Heart right ventricle (tissue), 16 donors: ENCODE results near the gene MUC4. TPM values are rescaled to one million over a fixed set of nuclear protein-coding genes. Genes with fewer than 3 reads are reported as not detected.

Experiments
- ATAC-seq, 8 donors: fragments of 200-7000 bp; cut with Tn5 transposase; one replicate each; pipeline ENCODE4 v1.9.1; 2020; ENCODE audit warnings: mild to moderate bottlenecking in 8 of 8, moderate library complexity in 8 of 8, moderate number of reproducible peaks in 1 of 8
- DNase-seq, 2 donors: peaks; one replicate each; pipeline ENCODE4 v3.0.0-alpha.2; 2020
- H3K27ac ChIP-seq, 10 donors: fragments of 200-600 bp; sonication (generic) in 2 of 10; one replicate each; pipeline versions ENCODE4 v1.5.0 to v1.8.0; 2020 to 2022; ENCODE audit warnings: mild to moderate bottlenecking in 3 of 10
- H3K27me3 ChIP-seq, 7 donors: fragments of 200-600 bp; one replicate each; pipeline ENCODE4 v1.8.0; 2021 to 2022; ENCODE audit warnings: mild to moderate bottlenecking in 2 of 7
- H3K36me3 ChIP-seq, 9 donors: fragments of 200-600 bp; sonication (generic) in 1 of 9; one replicate each; pipeline versions ENCODE4 v1.5.0 to v1.8.0; 2020 to 2022; ENCODE audit warnings: mild to moderate bottlenecking in 2 of 9
- H3K4me1 ChIP-seq, 9 donors: fragments of 200-600 bp; sonication (generic) in 1 of 9; one replicate each; pipeline versions ENCODE4 v1.5.0 to v1.8.0; 2020 to 2022; ENCODE audit warnings: mild to moderate bottlenecking in 4 of 9
- H3K4me3 ChIP-seq, 10 donors: fragments of 200-600 bp; sonication (generic) in 2 of 10; one replicate each; pipeline versions ENCODE4 v1.5.0 to v1.8.0; 2020 to 2022; ENCODE audit warnings: mild to moderate bottlenecking in 7 of 10, moderate library complexity in 2 of 10
- H3K9me3 ChIP-seq, 11 donors: fragments of 200-600 bp in 10 of 11; sonication (generic) in 2 of 11; one replicate each; pipeline versions ENCODE4 v1.5.0 to v1.8.0; 2013 to 2022; ENCODE audit warnings: mild to moderate bottlenecking in 2 of 11, control low read depth in 1 of 11, moderate library complexity in 1 of 11
- WGBS, 2 donors: extraction: QIAGEN DNeasy Blood & Tissue Kit; methylation state at CpG; one replicate each; pipeline ENCODE4 v1.1.7; 2013; ENCODE audit warnings: inconsistent platforms in 1 of 2; 5-methylcytosine and 5-hydroxymethylcytosine counted together
- intact Hi-C, 10 donors: fragments of 100-400 bp; cut with DNase I; formaldehyde crosslinking; loops; one replicate each; pipeline versions ENCODE4 v1.11.1 to v1.14.2; 2022
- polyA plus RNA-seq, 2 donors: library from polyadenylated mRNA; stranded (reverse); fragments of 200-250 nt; gene quantifications; one replicate each; pipeline ENCODE4 v1.2.3, GENCODE V29; 2013
- total RNA-seq, 10 donors: library from RNA; stranded (reverse); fragmentation: NEBNext Ultra II Directional in 3 of 10; extraction: Animal tissue kit (Norgen Biotek cat#: 25700) in 3 of 10; gene quantifications; one replicate each; pipeline versions ENCODE4 v1.2.1 to v1.2.4, GENCODE V29; 2021 to 2023
- TF ChIP-seq, protein P1 (sequence below), 9 donors: fragments of 200-600 bp; sonication (generic) in 2 of 9; IDR thresholded peaks; one replicate each; pipeline versions ENCODE4 v1.5.0 to v1.8.0; 2021 to 2022; ENCODE audit warnings: antibody characterized with exemption in 9 of 9, mild to moderate bottlenecking in 5 of 9, moderate library complexity in 1 of 9
- donor health status: Arrhythmogenic right ventricular cardiomyopathy.
- donor health status: ischemic (EF 13 %, LVEDD 7.1; RV severe dilation, severe dysfunction).
- donor health status: healthy with polysubstance abuse.
- donor health status: DM: no; HTN: yes; CAD: no.
- donor health status: DM: no; HTN: no; CAD: no.
- donor health status: ischemic (EF 25% LVEDD 6.9; RV normal size, moderate dysfunction).
- donor health status: ischemic (EF 25% LVEDD 5.7; RV mildly dilated, moderate dysfunction).
- donor health status: healthy.
- donor health status: DM: yes; HTN: yes; CAD: no.
- donor health status: Ischemic cardiomyopathy.
- donor health status: ischemic (EF 35%, LVEDD 5.7; RV mildly dilated, moderate dysfunction).
- donor health status: nonischemic (EF 11% LVEDD 7.7; RV severe dilation, severe dysfunction).
- donor health status: DM: yes; HTN: yes; CAD: no.
- donor health status: PGD.
- donor health status: ischemic (EF 29% LVEDD 5.4; RV normal size, mild dysfunction).
- donor health status: nonischemic (EF 23%, LVEDD 6.1; RV moderate dilation, normal function).

The MUC4 gene
- total and polyA plus RNA-seq, 12 donors, result 0.01 TPM; not detected in 11

DNA sequence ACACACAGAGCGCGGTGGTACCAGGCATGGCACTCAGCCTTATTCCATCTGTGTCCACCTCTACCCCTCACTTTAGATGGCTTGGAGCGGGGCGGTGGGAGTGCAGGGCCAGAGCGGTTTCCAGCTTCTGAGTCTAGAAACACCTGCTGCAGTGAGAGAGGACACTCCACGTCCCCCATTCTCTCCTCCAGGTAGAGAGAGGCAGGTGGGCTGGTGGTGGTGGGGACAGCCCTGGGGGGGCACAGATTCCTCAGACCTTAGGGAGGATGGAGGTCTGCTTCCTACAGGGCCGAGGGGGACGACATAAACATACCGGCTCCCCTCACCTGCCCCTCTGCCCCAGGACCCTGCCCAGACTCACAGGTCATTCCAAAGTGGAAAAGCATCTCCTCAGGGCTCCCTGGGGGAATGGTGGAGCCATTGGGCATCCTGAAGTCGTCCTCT is 50.6 kb downstream of the MUC4 start:
- Histone ChIP-seq H3K4me1 (peaks cover 0 to 27% (median 10%) of the 10 kb centered on the region in 9 donors), H3K27ac (no peak overlapping the region), H3K36me3 (no peaks in the 10 kb centered on the region), H3K27me3 (peaks cover 0 to 75% (median 58%) of the 10 kb centered on the region in 7 donors), H3K4me3 (no peak overlapping the region), H3K9me3 (no peaks in the 10 kb centered on the region)
- WGBS, 2 donors, result 74 to 75% methylated on average over 10 of the region's 10 CpGs
- intact Hi-C loops, result no loop called here
- DNase-seq (no peak), ATAC-seq (no peak)
- TF ChIP-seq, protein P1, sequence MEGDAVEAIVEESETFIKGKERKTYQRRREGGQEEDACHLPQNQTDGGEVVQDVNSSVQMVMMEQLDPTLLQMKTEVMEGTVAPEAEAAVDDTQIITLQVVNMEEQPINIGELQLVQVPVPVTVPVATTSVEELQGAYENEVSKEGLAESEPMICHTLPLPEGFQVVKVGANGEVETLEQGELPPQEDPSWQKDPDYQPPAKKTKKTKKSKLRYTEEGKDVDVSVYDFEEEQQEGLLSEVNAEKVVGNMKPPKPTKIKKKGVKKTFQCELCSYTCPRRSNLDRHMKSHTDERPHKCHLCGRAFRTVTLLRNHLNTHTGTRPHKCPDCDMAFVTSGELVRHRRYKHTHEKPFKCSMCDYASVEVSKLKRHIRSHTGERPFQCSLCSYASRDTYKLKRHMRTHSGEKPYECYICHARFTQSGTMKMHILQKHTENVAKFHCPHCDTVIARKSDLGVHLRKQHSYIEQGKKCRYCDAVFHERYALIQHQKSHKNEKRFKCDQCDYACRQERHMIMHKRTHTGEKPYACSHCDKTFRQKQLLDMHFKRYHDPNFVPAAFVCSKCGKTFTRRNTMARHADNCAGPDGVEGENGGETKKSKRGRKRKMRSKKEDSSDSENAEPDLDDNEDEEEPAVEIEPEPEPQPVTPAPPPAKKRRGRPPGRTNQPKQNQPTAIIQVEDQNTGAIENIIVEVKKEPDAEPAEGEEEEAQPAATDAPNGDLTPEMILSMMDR (IDR thresholded peaks at IDR 0.05), result no peak

DNA sequence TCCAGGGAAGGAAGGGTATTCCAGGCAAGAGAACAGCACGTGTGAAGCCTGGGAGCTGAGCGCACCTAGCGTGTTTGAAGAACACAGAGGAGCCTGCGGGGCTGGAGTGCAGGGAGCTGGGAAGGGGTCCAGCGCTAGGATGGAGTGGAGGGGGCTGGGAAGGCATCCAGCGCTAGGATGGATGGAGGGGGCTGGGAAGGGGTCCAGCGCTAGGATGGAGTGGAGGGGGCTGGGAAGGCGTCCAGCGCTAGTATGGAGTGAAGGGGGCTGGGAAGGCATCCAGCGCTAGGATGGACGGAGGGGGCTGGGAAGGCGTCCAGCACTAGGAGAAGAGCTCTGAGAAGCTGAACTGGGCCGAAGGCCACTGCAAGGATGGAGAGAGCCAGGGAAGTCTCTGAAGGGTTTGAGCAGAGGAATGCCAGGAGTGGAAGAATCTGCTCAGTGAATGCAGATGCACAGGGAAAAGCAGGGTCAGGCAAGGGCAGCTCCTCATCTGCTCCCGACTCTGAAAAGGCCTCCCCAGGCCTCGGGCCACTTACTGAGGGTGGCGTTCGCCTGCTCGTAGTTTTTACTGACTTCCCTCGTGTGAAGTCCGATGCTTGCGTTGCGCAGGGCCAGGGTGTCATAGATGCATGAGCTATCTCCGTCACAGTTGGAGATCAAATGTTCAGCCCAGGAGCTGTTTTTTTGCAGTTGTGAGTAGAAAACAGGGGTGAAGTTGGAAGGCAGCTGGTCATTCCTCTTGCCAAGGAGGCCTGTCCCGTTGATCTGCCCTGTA is 51.2 kb downstream of the MUC4 start:
- Histone ChIP-seq H3K9me3 (no peaks in the 10 kb centered on the region), H3K4me3 (no peak overlapping the region), H3K27ac (no peak overlapping the region), H3K4me1 (peaks cover 0 to 29% (median 10%) of the 10 kb centered on the region in 9 donors), H3K27me3 (peaks cover 0 to 78% (median 62%) of the 10 kb centered on the region in 7 donors), H3K36me3 (no peaks in the 10 kb centered on the region)
- 63 to 70% methylated on average over 23 to 24 of the region's 24 CpGs for WGBS, 2 donors
- ATAC-seq, result peak in 7 of 8 donors; percentile 38 to 87 (median 70)
- intact Hi-C loops, result no loop called here
- TF ChIP-seq, protein P1 (IDR thresholded peaks at IDR 0.05), result no peak
- DNase-seq, result peak in 1 of 2 donors; percentile 25

DNA sequence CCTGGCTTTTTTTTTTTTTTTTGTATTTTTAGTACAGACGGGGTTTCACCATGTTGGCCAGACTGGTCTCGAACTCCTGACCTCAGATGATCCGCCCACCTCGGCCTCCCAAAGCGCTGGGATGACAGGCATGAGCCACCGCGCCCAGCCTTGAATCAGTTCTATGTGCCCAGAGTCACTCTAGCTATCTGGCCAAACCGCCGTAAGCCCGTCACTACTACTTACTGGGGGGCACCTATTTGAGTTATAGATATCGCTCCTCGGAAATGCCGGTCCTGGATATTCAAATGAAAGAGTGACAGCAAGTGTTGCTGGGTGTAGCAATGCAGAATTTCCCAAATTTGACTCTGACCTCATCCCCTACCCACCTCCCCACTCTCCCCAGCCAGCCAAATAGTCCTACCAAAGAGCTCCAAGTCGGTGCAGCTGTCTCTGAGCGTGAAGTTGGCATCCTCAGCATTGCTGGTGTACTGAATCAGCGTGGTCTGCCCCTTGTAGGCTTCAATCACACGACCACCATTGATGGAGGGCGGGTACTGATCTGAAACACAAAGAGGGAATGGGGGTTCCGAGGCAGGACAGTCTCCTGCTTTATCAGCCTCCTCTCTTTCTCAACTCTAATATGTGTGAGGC is 52.9 kb downstream of the MUC4 start:
- Histone ChIP-seq H3K4me1 (peaks cover 0 to 29% (median 10%) of the 10 kb centered on the region in 9 donors), H3K9me3 (no peaks in the 10 kb centered on the region), H3K27me3 (peaks cover 0 to 64% (median 61%) of the 10 kb centered on the region in 7 donors), H3K36me3 (no peaks in the 10 kb centered on the region), H3K4me3 (no peak overlapping the region), H3K27ac (no peak overlapping the region)
- DNase-seq, result no peak
- TF ChIP-seq, protein P1 (IDR thresholded peaks at IDR 0.05), result no peak
- WGBS, 2 donors, result 77 to 82% methylated on average over 19 of the region's 19 CpGs
- no peak for ATAC-seq
- intact Hi-C loops, result no loop called here

DNA sequence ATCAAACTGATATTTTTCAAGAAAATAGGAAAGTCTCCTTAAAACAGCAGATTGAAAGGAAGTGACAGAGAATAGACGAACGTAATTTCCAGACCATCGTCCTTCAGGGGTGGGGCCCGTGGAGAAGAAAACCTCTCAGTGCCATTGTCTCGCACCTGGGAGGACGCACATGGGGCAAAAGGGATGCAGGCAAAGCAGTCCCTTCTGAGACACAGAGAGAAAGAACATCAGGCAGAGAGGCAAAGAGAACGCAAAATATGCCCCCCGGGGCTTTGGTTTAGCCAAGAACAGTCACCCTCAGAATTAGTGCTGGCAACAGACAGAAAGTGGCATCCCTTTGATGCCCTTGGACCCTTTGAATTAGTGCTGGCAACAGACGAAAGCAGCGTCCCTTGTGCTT is 53.9 kb downstream of the MUC4 start:
- no peak for ATAC-seq
- Histone ChIP-seq H3K27me3 (peaks cover 0 to 64% (median 51%) of the 10 kb centered on the region in 7 donors), H3K9me3 (no peaks in the 10 kb centered on the region), H3K4me3 (no peak overlapping the region), H3K36me3 (no peaks in the 10 kb centered on the region), H3K4me1 (peaks cover 0 to 29% (median 10%) of the 10 kb centered on the region in 9 donors), H3K27ac (no peak overlapping the region)
- WGBS, 2 donors, result 46 to 56% methylated on average over 10 of the region's 10 CpGs
- DNase-seq, result no peak
- intact Hi-C loops, result no loop called here
- TF ChIP-seq, protein P1 (IDR thresholded peaks at IDR 0.05), result no peak
